Measurements from ENCODE around the gene L1TD1.
"Not testable (repeated sequence)": the region's sequence is repeated elsewhere in the genome, so short reads cannot be mapped to it uniquely, and the experiment has no call there.

Gene L1TD1

GRCh38 chr1:62208087-62208486 is 13.4 kb downstream of the L1TD1 start:
- no peak for DNase-seq

DNA sequence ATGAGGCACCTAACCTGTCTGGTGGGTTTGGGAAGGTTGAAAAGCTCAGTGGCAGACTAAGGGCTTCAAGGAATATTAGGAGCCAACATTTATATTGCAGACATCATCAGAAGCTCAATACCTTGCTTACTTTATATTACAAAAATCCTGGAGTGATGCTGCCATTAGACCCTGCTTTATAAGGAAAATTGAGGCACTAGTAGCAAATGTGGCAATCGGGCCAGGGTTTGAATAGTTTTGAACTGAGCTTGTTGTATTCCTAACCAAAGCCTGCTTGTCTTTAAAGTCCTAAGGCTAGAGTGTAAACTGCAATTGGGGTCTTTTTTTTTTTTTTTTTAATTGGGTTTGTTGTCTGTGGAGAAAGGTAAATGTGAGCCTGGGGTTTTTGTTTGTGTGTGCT is 14.3 kb downstream of the L1TD1 start:
- DNase-seq, result no peak

GRCh38 chr1:62209931-62210595 is 15.4 kb downstream of the L1TD1 start:
- DNase-seq, result no peak

- no peak for DNase-seq
Measured at GRCh38 chr1:62210960-62211359, 16.3 kb downstream of the L1TD1 start.

GRCh38 chr1:62212411-62212810 is 17.8 kb downstream of the L1TD1 start:
- DNase-seq, result no peak

GRCh38 chr1:62213075-62213914 is 18.6 kb downstream of the L1TD1 start:
- DNase-seq, result no peak

DNA sequence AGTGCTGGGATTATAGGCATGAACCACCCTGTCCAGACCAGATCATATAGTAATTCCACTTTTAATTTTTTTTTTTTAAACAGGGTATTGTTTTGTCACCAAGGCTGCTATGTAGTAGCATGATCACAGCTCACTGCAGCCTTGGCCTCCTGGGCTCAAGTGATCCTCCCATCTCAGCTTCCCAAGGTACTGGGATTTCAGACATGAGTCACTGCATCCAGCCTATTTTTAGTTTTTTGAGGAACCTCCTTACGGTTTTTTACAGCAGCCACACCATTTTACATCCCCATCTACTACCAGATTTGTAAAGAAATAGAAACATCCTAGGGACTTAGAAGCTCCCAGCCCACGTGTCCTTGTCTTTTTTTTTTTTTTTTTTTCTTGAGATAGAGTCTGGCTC is 24.0 kb downstream of the L1TD1 start:
- no peak for DNase-seq

GRCh38 chr1:62220456-62220855 is 25.8 kb downstream of the L1TD1 start:
- not testable (repeated sequence) for DNase-seq

- no peak for DNase-seq
Measured at GRCh38 chr1:62221171-62221570, 26.5 kb downstream of the L1TD1 start.

- no peak for DNase-seq
Measured at GRCh38 chr1:62222321-62222720, 27.7 kb downstream of the L1TD1 start.

DNA sequence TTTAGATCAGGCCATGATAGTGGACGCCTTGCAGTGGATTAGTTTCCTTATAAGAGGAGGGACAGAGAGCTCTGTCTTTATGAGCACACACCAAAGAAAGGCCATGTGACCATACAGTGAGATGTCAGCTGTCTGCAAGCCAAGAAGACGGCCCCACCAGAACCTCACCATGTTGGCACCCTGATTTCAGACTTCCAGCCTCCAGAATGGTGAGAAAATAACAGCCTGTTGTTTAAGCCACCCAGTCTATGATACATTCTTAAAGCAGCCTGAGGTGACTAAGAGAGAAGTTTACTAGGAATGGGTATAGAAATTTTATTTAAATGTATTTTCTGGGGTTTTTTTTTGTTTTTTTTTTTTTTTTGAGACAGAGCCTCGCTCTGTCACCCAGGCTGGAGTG is 29.5 kb downstream of the L1TD1 start:
- DNase-seq, result no peak

- DNase-seq, result no peak
Measured at GRCh38 chr1:62227496-62227895, 32.8 kb downstream of the L1TD1 start.

DNA sequence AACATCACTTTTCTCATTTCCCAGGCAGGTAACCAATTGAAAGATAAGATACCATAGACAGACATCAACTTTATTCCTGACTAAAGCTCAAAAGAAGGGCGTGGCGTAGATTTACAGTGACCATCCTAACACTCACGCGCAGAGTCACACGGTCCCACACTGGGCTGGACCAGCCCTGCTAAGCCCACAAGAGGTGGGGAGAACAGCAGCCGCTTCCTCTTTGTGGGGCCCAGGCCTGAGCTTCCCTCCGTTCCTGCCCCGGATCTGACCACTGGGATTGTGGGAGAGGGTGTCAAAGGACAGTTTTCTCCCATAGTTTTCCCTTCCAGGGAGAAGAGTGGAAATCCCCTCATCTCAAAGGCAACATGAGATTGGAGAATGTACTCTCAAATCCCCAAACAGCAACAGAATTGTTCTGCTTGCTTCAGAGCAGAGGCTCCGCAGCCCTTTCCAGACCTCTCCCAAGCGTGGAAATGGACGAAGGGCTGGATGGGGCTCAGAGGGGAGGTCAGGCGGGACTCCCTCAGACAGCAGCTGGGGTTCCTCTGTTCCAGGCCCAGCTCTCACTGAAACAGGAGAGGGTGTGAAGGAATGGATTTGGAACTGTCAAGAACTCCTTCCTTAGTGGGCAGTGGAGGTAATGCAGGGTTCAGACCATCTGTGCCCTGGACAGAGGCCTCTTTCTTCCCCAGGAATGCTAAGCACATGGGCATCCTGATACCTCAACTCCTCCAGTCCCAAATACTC is 33.7 kb downstream of the L1TD1 start:
- DNase-seq, result no peak

DNA sequence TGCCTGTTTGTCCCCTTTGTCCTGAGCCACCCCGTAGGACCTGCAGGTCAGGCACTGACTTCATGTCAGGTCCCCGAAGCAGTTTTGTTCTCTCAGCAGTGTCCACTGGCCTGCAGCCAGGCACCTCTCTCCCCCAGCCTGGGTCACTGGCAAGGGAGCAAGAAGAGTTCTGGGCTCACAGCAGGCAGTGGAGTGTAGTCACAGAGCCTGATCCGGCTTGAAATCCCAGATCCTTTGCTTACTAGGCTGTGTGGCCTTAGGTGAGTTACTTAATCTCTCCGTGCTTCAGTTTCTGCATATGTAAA is 34.2 kb downstream of the L1TD1 start:
- no peak for DNase-seq

DNA sequence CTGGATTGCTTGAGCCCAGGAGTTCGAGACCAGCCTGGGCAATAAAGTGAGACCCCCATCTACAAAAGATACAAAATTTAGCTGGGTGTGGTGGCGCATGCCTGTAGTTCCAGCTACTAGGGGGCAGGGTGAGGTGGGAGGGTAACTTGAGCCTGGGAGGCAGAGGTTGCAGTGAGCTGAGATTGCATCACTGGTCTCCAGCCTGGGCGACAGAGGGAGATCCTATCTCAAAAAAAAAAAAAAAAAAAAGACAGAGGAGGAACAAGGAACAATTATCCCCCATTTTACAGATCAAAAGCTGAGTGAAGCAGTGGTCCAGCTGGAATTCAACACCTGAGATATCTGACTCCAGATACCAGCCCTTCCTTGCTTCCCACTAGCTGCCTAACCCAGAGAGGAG is 34.8 kb downstream of the L1TD1 start:
- DNase-seq, result peak; percentile 10

DNA sequence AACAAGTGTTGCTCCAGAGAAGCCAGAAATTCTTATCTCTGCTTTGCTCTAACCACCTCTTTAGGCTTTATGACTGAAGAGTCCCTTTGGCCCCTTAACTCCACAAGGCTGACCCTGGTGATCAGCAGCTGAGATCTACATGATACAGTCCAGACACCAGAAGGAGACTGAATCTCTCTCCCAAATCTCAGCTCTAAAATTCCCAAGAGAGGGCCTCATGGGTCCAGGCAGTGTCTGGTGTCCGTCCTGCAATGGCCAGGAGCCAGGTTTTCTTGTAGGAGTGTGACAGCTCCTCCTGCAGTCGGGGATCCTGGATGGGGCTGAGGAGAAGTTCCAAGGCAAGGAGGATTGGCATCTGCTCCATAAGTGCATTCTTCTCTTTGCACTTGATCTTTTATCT is 35.3 kb downstream of the L1TD1 start:
- DNase-seq, result no peak

GRCh38 chr1:62230718-62231117 is 36.1 kb downstream of the L1TD1 start:
- DNase-seq, result no peak

GRCh38 chr1:62232871-62233278 is 38.2 kb downstream of the L1TD1 start:
- DNase-seq, result no peak

- DNase-seq, result no peak
Measured at GRCh38 chr1:62233926-62234450, 39.3 kb downstream of the L1TD1 start.

GRCh38 chr1:62234688-62235087 is 40.0 kb downstream of the L1TD1 start:
- no peak for DNase-seq

GRCh38 chr1:62235576-62235975 is 40.9 kb downstream of the L1TD1 start:
- DNase-seq, result no peak

- DNase-seq, result peak; percentile 22
Measured at GRCh38 chr1:62237361-62237760, 42.7 kb downstream of the L1TD1 start.

DNA sequence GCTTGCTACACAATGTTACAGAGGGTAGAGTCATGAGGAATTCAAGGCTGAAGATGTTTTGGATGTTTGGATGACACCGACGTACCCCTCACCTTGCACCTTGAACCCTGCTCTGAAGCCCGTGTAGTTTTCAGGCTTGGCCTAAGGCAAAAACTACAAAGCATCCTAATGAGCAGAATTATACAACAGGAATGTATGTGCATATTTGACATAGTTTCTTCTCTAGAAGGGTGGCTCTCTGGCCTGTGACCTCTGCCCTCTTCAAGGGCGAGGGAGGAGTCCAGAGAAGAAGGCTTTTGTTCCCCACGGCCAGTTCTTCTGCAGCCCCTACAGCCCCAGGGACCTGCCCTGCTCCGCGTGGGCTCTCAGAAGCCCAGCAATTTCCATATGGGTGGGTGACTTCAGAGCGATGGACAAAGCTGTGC is 43.3 kb downstream of the L1TD1 start:
- no peak for DNase-seq

DNA sequence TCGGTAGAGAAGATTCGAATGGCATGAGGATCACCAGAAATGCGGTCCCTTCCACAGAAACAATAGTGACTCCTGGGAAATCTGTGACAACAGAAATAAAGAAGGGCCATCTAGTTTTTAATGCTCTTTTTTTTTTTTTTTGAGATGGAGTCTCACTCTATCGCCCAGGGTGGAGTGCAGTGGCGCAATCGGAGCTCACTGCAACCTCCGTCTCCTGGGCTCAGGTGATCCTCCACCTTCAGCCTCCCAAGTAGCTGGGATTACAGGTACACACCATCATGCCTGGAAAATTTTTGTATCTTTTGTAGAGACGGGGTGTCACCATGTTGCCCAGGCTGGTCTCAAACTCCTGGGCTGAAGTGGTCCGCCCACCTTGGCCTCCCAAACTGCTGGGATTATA is 43.9 kb downstream of the L1TD1 start:
- DNase-seq, result no peak
